Mesenchymal stem cell (in vitro differentiated cells and primary cell): Measurements from ENCODE around the gene KIF4B.

Experiments used
- DNase-seq: peaks from one replicate; pipeline ENCODE4 v3.0.0-alpha.2; 2013
- H2AFZ ChIP-seq: one replicate; pipeline ENCODE4 v1.6.1; 2013; ENCODE audit warnings: low read depth, mild to moderate bottlenecking, control low read depth, inconsistent platforms, low read length, moderate library complexity
- H2AK5ac ChIP-seq: 2 replicates; pipeline ENCODE4 v1.6.1; 2013; ENCODE audit warnings: low read length, moderate library complexity, mild to moderate bottlenecking, inconsistent platforms; ENCODE audit not compliant: severe bottlenecking
- H2BK120ac ChIP-seq: one replicate; pipeline ENCODE4 v1.6.1; 2013; ENCODE audit warnings: low read depth, mild to moderate bottlenecking, inconsistent platforms, low read length, moderate library complexity
- H2BK12ac ChIP-seq, 2 experiments: one replicate each; pipeline ENCODE4 v1.6.1; 2013; ENCODE audit warnings: inconsistent platforms in 2 of 2, low read length in 2 of 2, mild to moderate bottlenecking in 2 of 2, moderate library complexity in 2 of 2, control low read depth in 1 of 2
- H2BK15ac ChIP-seq: one replicate; pipeline ENCODE4 v1.6.1; 2013; ENCODE audit warnings: mild to moderate bottlenecking, low read depth, inconsistent platforms; ENCODE audit not compliant: poor library complexity, severe bottlenecking
- H2BK5ac ChIP-seq: 2 replicates; pipeline ENCODE4 v1.6.1; 2013; ENCODE audit warnings: low read depth, mild to moderate bottlenecking, low read length, control low read depth, inconsistent platforms; ENCODE audit not compliant: poor library complexity, severe bottlenecking
- H3K14ac ChIP-seq, 2 experiments: one replicate each; pipeline ENCODE4 v1.6.1; 2013; ENCODE audit warnings: inconsistent platforms in 2 of 2, low read length in 2 of 2, control low read depth in 1 of 2, mild to moderate bottlenecking in 1 of 2, moderate library complexity in 1 of 2
- H3K18ac ChIP-seq, 2 experiments: one replicate each; pipeline ENCODE4 v1.6.1; 2013; ENCODE audit warnings: inconsistent platforms in 2 of 2, low read length in 2 of 2, control low read depth in 1 of 2, low read depth in 1 of 2, mild to moderate bottlenecking in 1 of 2
- H3K23ac ChIP-seq, 2 experiments: one replicate each; pipeline ENCODE4 v1.6.1; 2013; ENCODE audit warnings: inconsistent platforms in 2 of 2, low read length in 2 of 2, mild to moderate bottlenecking in 2 of 2, moderate library complexity in 2 of 2, control low read depth in 1 of 2
- H3K27ac ChIP-seq: 2 replicates; pipeline ENCODE4 v1.5.1; 2013; ENCODE audit warnings: mild to moderate bottlenecking, moderate library complexity, low read length, control low read depth, inconsistent platforms; ENCODE audit not compliant: poor library complexity, severe bottlenecking
- H3K27me3 ChIP-seq, 2 experiments: 2 replicates each; pipeline versions ENCODE4 v1.6.1 to v1.7.0; 2013; ENCODE audit warnings: low read length in 2 of 2, mild to moderate bottlenecking in 2 of 2, moderate library complexity in 2 of 2, control low read depth in 1 of 2, inconsistent platforms in 1 of 2; ENCODE audit not compliant: control insufficient read depth in 1 of 2, insufficient read depth in 1 of 2
- H3K36me3 ChIP-seq, 2 experiments: 2 replicates each; pipeline versions ENCODE4 v1.6.1 to v1.7.0; 2013; ENCODE audit warnings: low read length in 2 of 2, control low read depth in 1 of 2, inconsistent platforms in 1 of 2, low read depth in 1 of 2, mild to moderate bottlenecking in 1 of 2; ENCODE audit not compliant: insufficient read depth in 2 of 2, control insufficient read depth in 1 of 2
- H3K4ac ChIP-seq, 2 experiments: one replicate each; pipeline ENCODE4 v1.6.1; 2013; ENCODE audit warnings: inconsistent platforms in 2 of 2, low read length in 2 of 2, mild to moderate bottlenecking in 2 of 2, moderate library complexity in 2 of 2, control low read depth in 1 of 2, low read depth in 1 of 2
- H3K4me1 ChIP-seq: 2 replicates; pipeline ENCODE4 v1.6.1; 2013; ENCODE audit warnings: low read depth, low read length, control low read depth; ENCODE audit not compliant: control insufficient read depth, insufficient read depth
- H3K4me2 ChIP-seq: 2 replicates; pipeline ENCODE4 v1.6.1; 2013; ENCODE audit warnings: low read length, mild to moderate bottlenecking, inconsistent platforms; ENCODE audit not compliant: poor library complexity, severe bottlenecking
- H3K4me3 ChIP-seq, 2 experiments: 2 replicates each; pipeline versions ENCODE4 v1.5.1 to v1.7.0; 2013; ENCODE audit warnings: low read length in 2 of 2, mild to moderate bottlenecking in 2 of 2, control low read depth in 1 of 2, low read depth in 1 of 2; ENCODE audit not compliant: insufficient read depth in 1 of 2
- H3K79me1 ChIP-seq: replicated peaks from 2 replicates; pipeline ENCODE4 v1.6.1; 2013; ENCODE audit warnings: mild to moderate bottlenecking, control low read depth, low read length, inconsistent platforms; ENCODE audit not compliant: poor library complexity, severe bottlenecking
- H3K9ac ChIP-seq: 2 replicates; pipeline ENCODE4 v1.7.0; 2013; ENCODE audit warnings: mild to moderate bottlenecking, low read length, moderate library complexity
- H3K9me3 ChIP-seq: 2 replicates; pipeline ENCODE4 v1.7.0; 2013; ENCODE audit warnings: mild to moderate bottlenecking, low read length; ENCODE audit not compliant: control insufficient read depth
- H4K8ac ChIP-seq: one replicate; pipeline ENCODE4 v1.6.1; 2013; ENCODE audit warnings: inconsistent platforms, mild to moderate bottlenecking, low read length, moderate library complexity
- H4K91ac ChIP-seq: one replicate; pipeline ENCODE4 v1.6.1; 2013; ENCODE audit warnings: mild to moderate bottlenecking, low read length, inconsistent platforms
- WGBS: methylation state at CpG from one replicate; pipeline ENCODE4 v1.1.7; 2013; ENCODE audit warnings: mixed read lengths; 5-methylcytosine and 5-hydroxymethylcytosine counted together

KIF4B gene

DNA sequence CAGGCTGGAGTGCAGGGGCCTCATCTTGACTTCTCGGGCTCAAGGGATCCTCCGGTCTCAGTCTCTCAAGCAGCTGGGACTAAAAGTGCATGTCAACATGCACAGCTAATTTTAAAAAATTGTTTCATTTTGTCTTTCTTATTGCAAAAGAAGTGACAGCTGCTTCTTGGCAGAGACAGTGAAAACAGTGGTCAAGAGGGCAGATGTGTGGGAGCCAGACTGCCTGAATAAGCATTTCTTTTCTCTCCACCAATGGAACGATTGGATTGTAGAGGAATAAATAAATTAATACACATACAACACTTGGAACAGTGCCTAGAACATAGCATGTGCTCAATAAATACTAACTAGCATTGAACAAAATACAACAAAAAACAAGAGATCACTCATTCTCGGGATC is 27.4 kb upstream of the KIF4B start:
- DNase-seq, result no peak
- H3K9me3 ChIP-seq, result no peaks in the 10 kb centered on the region
- no peak overlapping the region for H3K4me2 ChIP-seq
- no peak overlapping the region for H2BK120ac ChIP-seq
- H3K79me1 ChIP-seq, result no peaks in the 10 kb centered on the region
- no peak overlapping the region for H3K4ac ChIP-seq
- H3K9ac ChIP-seq, result no peak overlapping the region
- H4K91ac ChIP-seq, result no peak overlapping the region
- H3K4me3 ChIP-seq, result no peak overlapping the region
- no peak overlapping the region for H2AK5ac ChIP-seq
- H2BK15ac ChIP-seq, result no peak overlapping the region
- no peak overlapping the region for H4K8ac ChIP-seq
- no peaks in the 10 kb centered on the region for H3K36me3 ChIP-seq
- no peak overlapping the region for H2BK12ac ChIP-seq
- H3K23ac ChIP-seq, result no peak overlapping the region
- H3K27me3 ChIP-seq, result peaks cover 0 to 6% of the 10 kb centered on the region in 2 experiments
- WGBS, result 100% methylated on average over 2 of the region's 4 CpGs
- no peak overlapping the region for H2AFZ ChIP-seq
- no peak overlapping the region for H3K14ac ChIP-seq
- no peak overlapping the region for H3K18ac ChIP-seq
- no peak overlapping the region for H3K27ac ChIP-seq
- no peaks in the 10 kb centered on the region for H3K4me1 ChIP-seq
- no peak overlapping the region for H2BK5ac ChIP-seq

- H4K8ac ChIP-seq, result no peak overlapping the region
- H3K27ac ChIP-seq, result no peak overlapping the region
- H3K18ac ChIP-seq, result no peak overlapping the region
- WGBS, result 67% methylated on average over 1 of the region's 2 CpGs
- H4K91ac ChIP-seq, result no peak overlapping the region
- H3K27me3 ChIP-seq, result peaks cover 0 to 6% of the 10 kb centered on the region in 2 experiments
- H2BK12ac ChIP-seq, result no peak overlapping the region
- DNase-seq, result no peak
- H2AFZ ChIP-seq, result no peak overlapping the region
- no peak overlapping the region for H2BK15ac ChIP-seq
- H3K79me1 ChIP-seq, result no peaks in the 10 kb centered on the region
- no peak overlapping the region for H3K9ac ChIP-seq
- no peak overlapping the region for H3K23ac ChIP-seq
- H3K4ac ChIP-seq, result no peak overlapping the region
- H3K9me3 ChIP-seq, result no peaks in the 10 kb centered on the region
- H2BK5ac ChIP-seq, result no peak overlapping the region
- H3K4me2 ChIP-seq, result no peak overlapping the region
- no peak overlapping the region for H2BK120ac ChIP-seq
- no peak overlapping the region for H2AK5ac ChIP-seq
- H3K14ac ChIP-seq, result no peak overlapping the region
- no peaks in the 10 kb centered on the region for H3K4me1 ChIP-seq
- no peak overlapping the region for H3K4me3 ChIP-seq
- H3K36me3 ChIP-seq, result no peaks in the 10 kb centered on the region
These were observed 23.9 kb upstream of the KIF4B start for GRCh38 chr5:154989626-154990025.

GRCh38 chr5:154993461-154993860 is 20.1 kb upstream of the KIF4B start:
- H2AK5ac ChIP-seq, result no peak overlapping the region
- H3K4me2 ChIP-seq, result no peak overlapping the region
- no peak overlapping the region for H3K14ac ChIP-seq
- no peak overlapping the region for H3K18ac ChIP-seq
- H3K4me3 ChIP-seq, result no peak overlapping the region
- no peak overlapping the region for H2AFZ ChIP-seq
- H2BK15ac ChIP-seq, result no peak overlapping the region
- no peak overlapping the region for H3K9ac ChIP-seq
- H3K79me1 ChIP-seq, result no peaks in the 10 kb centered on the region
- H3K23ac ChIP-seq, result no peak overlapping the region
- H4K8ac ChIP-seq, result no peak overlapping the region
- no peaks in the 10 kb centered on the region for H3K4me1 ChIP-seq
- H4K91ac ChIP-seq, result no peak overlapping the region
- no peak overlapping the region for H2BK120ac ChIP-seq
- H3K4ac ChIP-seq, result no peak overlapping the region
- WGBS, result 90% methylated on average over 2 of the region's 2 CpGs
- no peak overlapping the region for H2BK5ac ChIP-seq
- H3K36me3 ChIP-seq, result no peaks in the 10 kb centered on the region
- no peak overlapping the region for H2BK12ac ChIP-seq
- no peaks in the 10 kb centered on the region for H3K27me3 ChIP-seq
- H3K9me3 ChIP-seq, result no peaks in the 10 kb centered on the region
- DNase-seq, result no peak
- H3K27ac ChIP-seq, result no peak overlapping the region

DNA sequence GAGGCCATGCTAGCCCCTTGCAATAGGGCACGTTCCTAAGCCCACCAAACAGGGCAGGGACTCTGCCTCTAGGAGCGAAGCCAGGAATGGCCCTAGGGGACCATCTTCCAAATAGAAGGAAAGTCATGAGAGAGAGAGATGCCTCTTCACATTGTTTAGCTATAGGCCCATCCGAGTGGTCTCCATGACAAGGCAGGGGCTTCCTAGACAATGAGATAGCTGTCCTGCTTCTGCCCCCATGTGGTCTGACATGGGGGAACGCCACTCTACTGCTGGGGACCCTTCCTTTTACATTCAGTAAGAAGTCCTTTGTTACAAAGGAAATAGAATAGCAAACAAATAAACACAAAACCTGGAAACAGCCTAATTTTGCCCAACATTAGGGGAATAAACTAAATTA is 17.9 kb upstream of the KIF4B start:
- Histone ChIP-seq H4K8ac (no peak overlapping the region), H4K91ac (no peak overlapping the region), H2BK12ac (no peak overlapping the region), H3K4ac (no peak overlapping the region), H2BK15ac (no peak overlapping the region), H2AK5ac (no peak overlapping the region), H3K27ac (no peak overlapping the region), H3K27me3 (no peaks in the 10 kb centered on the region), H3K4me3 (no peak overlapping the region), H3K9ac (no peak overlapping the region), H2AFZ (no peak overlapping the region), H3K14ac (peak overlapping the region in 1 of 2 experiments; percentile 11), H3K23ac (no peak overlapping the region), H3K4me1 (no peaks in the 10 kb centered on the region), H3K9me3 (no peaks in the 10 kb centered on the region), H3K79me1 (no peaks in the 10 kb centered on the region), H3K36me3 (no peaks in the 10 kb centered on the region), H2BK5ac (no peak overlapping the region), H2BK120ac (no peak overlapping the region), H3K18ac (no peak overlapping the region), H3K4me2 (no peak overlapping the region)
- WGBS, result 55% methylated on average over 4 of the region's 4 CpGs
- no peak for DNase-seq
